Ishikawa (cell line): ENCODE data around the gene BHLHA15.

Experiments
- CEBPB ChIP-seq: IDR thresholded peaks from 2 replicates; pipeline ENCODE4 v1.6.1; 2012
- CREB1 ChIP-seq: IDR thresholded peaks from 2 replicates; pipeline ENCODE4 v1.6.1; 2012; ENCODE audit warnings: low read depth
- EP300 ChIP-seq: IDR thresholded peaks from 2 replicates; pipeline ENCODE4 v1.6.1; 2012; ENCODE audit warnings: borderline replicate concordance
- FOXM1 ChIP-seq: IDR thresholded peaks from 2 replicates; pipeline ENCODE4 v1.6.1; 2012; ENCODE audit warnings: low read depth, borderline replicate concordance
- NFIC ChIP-seq: IDR thresholded peaks from 2 replicates; pipeline ENCODE4 v1.6.1; 2012
- RAD21 ChIP-seq: IDR thresholded peaks from 2 replicates; pipeline ENCODE4 v1.6.1; 2012; ENCODE audit warnings: low read depth
- REST ChIP-seq: IDR thresholded peaks from 2 replicates; pipeline ENCODE4 v1.6.1; 2012; ENCODE audit warnings: low read depth, mild to moderate bottlenecking
- TAF1 ChIP-seq: IDR thresholded peaks from 2 replicates; pipeline ENCODE4 v1.6.1; 2012; ENCODE audit warnings: low read depth, mild to moderate bottlenecking
- TCF12 ChIP-seq: IDR thresholded peaks from 2 replicates; pipeline ENCODE4 v1.6.1; 2012; ENCODE audit warnings: low read depth
- USF1 ChIP-seq: IDR thresholded peaks from 2 replicates; pipeline ENCODE4 v1.6.1; 2012
- YY1 ChIP-seq: IDR thresholded peaks from 2 replicates; pipeline ENCODE4 v1.6.1; 2012; ENCODE audit warnings: low read depth
- ZBTB7A ChIP-seq: IDR thresholded peaks from 2 replicates; pipeline ENCODE4 v1.6.1; 2012; ENCODE audit warnings: low read depth
- TF ChIP-seq, protein P1 (sequence below): IDR thresholded peaks from 2 replicates; pipeline ENCODE4 v1.6.1; 2012

- TF ChIP-seq USF1: no peak
- TF ChIP-seq TAF1: no peak
- no peak for TF ChIP-seq YY1
- TF ChIP-seq FOXM1: no peak
- no peak for TF ChIP-seq CREB1
- no peak for TF ChIP-seq CEBPB
- no peak for TF ChIP-seq TCF12
- TF ChIP-seq NFIC: no peak
- no peak for TF ChIP-seq EP300
- no peak for TF ChIP-seq REST
- TF ChIP-seq RAD21: no peak
- TF ChIP-seq, protein P1, sequence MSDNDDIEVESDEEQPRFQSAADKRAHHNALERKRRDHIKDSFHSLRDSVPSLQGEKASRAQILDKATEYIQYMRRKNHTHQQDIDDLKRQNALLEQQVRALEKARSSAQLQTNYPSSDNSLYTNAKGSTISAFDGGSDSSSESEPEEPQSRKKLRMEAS: no peak
- TF ChIP-seq ZBTB7A: no peak
Measured at GRCh38 chr7:98178762-98179490, 32.3 kb upstream of the BHLHA15 start.
